ENCODE results near the gene SIRT3.
A peak's percentile ranks its signal among the peaks of the same experiment; 100 is the strongest.

Gene SIRT3

DNA sequence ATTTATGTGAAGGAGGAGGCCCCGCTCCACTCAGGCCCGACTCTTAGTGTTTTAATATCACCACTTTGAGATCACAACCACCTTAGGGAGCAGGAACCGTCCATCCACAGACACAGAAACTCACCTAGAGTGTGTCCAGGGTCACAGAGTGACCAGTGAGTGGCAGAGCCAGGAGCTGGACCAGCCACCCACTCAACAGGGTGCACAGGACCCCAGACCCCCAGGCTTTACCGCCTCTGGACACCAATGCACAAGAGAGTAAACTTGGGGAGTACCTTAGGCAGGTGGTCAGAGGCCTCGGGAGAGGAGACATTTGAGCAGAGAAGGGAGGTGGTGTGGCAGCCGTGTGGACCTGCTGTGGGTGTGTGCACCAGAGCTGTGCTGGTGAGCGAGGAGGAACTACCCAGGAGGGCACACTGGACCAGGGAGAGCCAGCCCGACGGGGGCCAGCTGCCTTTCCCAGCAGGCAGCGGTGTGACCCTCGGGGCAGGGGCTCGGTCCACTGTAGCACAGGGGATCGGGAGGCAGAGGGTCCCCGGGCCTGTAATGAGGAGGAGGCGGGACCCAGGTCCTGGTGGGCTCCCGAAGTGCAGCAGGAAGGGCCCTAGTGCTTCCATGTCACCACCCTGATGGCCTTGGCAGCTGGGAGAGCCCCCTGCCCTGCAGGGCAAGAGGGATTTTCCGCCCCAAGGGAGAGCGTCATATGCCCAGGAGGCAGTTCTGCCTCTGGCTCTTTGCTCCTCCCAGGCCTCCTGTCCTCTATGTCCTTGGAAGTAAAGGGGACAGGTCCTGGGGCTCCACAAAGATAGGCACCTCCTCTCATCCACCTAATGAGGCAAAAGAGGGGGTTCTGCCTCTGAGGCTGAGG is 34.5 kb upstream of the SIRT3 start:
- DNase-seq = no peak

DNA sequence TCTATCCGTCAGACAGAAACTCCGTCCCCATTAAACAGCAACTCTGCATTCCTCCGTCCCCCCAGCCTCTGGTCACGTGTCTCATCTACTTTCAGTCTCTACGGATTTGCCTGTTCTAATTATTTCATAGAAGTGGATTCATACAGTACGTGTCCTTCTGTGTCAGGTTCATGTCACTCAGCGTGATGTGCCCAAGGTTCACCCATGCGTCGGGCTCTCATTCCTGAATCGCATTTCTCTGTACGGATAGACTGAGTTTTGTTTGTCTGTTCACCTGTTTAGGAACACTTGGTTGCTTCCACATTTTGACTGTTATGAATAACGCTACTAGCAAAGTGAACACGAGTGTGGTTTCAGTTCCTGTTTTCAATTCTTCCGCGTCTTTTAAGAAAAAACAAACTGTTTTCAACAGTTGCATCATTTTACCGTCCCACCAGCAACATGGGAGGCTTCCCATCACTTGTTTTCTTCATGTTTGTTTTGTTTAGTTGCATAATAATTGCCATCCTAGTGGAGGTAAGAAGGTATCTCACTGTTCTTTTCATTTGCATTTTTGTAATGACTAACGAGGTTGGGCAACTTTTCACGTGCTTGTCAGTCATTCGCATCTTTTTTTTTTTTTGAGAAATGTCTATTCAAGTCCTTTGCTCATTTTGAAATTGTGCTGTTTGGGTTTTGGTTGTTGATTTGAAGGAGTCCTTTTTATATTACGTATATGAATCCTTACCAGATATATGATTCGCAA is 33.2 kb upstream of the SIRT3 start:
- peak; percentile 57 for DNase-seq

DNA sequence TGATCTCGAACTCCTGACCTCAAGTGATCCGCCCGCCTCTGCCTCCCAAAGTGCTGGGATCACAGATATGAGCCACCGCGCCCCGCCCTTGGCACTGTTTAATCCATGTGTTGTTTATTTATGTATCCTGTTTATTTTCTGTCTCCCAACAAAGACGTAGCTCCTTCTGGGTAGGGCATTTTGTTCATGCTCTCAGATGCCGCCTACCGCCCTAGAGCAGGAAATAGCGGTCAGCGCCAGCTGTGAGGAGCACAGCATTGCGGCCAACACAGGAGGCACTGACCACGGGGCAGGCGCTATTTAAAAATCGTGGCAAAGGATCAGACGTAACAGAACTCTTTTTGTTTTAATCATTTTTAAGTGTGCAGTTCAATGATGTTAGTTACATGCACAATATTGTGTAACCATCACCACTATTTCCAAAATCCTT is 32.6 kb upstream of the SIRT3 start:
- peak; percentile 46 for DNase-seq

DNA sequence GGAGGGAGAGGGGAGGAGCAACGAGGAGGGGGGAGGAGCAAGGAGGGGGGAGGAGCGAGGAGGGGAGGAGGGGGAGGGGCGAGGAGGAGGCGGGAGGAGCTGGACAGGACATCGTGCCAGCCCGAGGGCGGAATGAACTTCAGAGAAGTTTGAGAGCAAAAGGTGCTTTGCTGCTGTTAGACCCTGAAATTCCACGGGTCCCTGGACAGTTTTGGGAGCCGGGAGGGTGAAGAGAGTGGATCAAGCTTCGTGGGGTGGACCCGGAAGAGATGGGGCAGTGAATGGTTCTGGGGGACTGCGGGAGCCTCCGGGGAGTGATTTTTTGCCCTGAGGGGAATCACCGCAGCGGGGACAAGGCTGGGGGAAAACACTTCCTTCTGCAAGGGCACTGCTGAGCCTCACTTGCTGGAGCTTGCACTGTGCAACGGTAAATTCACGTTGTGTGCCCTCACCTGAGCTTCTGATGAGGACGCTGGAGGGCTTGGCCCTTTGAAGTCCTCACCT is 31.4 kb upstream of the SIRT3 start:
- peak; percentile 69 for DNase-seq

DNA sequence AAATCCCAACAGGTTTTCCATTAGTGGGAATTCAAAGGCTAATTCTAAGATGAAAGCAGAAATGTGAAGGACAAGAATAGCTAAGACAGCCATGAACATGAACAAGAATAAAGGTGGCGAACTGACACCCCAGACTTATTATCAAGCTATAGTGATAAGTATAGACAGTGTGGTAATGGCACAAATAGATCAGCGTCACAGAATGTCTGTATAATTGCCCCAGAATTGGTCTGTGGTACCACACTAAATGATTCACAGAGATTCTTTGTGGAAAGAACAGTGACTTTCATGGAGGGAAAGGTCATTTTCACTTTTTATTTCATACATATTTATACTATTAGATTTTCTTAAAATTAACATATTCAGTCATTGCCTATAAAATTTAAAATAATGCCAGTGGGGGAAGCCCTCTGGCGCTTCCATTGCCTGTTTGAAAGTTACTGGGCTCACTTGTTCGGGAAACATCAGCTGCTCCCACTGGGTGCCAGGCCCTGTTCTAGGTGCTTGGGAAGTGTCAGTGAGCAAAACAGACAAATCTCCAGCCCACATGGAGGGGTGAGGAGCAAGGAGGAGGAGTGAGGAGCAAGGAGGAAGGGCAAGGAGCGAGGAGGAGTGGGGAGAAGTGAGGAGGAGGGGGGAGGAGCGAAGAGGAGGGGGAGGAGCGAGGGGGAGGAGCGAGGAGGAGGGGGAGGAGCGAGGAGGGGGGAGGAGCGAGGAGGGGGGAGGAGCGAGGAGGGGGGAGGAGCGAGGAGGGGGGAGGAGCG is 30.7 kb upstream of the SIRT3 start:
- peak; percentile 38 for DNase-seq

DNA sequence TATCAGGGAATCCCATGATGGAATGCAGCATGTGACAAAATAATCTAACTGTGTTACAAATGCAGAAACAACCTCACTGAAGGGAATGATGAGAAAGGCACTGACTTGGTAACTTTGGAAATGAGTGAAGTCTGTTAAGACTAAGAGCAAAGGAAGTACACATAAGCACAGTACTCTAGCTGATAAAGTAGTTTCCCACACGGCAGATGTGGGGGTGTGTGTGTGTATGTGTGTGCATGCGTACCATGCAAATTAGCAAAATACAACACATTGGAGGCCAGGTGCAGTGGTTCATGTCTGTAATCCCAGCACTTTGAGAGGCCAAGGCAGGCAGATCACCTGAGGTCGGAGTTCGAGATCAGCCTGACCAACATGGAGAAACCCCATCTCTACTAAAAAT is 25.5 kb upstream of the SIRT3 start:
- DNase-seq = no peak

GRCh38 chr11:259413-259812 is 23.3 kb upstream of the SIRT3 start:
- DNase-seq = no peak

GRCh38 chr11:257766-258493 is 21.8 kb upstream of the SIRT3 start:
- DNase-seq = no peak

- no peak for DNase-seq
These were observed 21.0 kb upstream of the SIRT3 start for GRCh38 chr11:256952-257737.

DNA sequence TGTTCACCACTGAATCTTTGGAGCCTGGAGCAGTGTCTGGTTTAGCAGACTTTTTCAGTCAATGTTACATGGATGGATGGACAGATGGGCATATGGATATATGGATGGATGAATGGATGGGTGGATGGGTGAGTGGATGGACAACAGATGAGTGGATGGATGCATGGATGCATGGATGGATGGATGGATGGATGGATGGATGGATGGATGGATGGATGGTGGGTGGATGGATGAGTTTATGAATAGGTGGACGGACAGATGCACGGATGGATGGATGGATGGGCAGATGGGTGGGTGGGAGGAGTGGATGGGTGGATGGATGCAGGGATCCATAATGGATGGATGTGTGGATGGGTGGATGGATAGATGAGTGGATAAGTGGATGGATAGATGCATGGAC is 19.7 kb upstream of the SIRT3 start:
- no peak for DNase-seq

DNA sequence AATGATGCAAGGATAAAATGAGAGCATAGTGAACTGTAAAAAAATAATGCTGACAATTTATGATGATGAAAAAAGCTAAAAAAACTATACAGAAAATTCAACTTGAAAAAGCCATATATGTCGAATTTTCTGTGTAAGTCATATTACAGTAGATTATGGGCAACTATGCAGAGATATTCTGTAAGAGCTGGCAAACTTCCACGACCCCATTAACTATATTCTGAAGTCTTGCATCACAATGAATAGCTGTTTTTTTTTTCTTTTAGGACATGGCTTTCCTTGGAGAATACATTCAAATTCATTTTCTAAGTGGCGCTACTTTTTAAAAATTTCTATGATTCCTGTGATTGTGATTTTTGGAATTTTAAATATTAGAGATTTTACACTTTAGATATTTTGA is 19.0 kb upstream of the SIRT3 start:
- DNase-seq = no peak

DNA sequence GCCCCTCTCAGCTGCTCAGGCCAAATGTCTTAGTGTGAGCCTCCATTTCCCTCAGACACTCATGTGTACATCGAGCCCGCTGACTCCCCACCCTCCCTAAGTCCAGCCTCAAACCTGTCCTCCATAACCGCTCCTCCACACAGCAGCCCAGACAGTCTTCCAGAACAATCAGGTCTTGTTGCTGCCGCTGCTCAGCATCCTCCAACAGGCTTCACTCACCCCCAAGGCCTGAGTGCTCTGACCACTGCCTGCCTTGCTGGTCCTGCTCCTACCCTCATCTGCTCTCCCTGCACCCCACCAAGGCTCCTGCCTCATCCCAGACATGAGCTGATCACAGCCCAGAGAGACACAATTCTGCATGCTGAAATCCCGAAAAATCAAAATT is 17.7 kb upstream of the SIRT3 start:
- no peak for DNase-seq

DNA sequence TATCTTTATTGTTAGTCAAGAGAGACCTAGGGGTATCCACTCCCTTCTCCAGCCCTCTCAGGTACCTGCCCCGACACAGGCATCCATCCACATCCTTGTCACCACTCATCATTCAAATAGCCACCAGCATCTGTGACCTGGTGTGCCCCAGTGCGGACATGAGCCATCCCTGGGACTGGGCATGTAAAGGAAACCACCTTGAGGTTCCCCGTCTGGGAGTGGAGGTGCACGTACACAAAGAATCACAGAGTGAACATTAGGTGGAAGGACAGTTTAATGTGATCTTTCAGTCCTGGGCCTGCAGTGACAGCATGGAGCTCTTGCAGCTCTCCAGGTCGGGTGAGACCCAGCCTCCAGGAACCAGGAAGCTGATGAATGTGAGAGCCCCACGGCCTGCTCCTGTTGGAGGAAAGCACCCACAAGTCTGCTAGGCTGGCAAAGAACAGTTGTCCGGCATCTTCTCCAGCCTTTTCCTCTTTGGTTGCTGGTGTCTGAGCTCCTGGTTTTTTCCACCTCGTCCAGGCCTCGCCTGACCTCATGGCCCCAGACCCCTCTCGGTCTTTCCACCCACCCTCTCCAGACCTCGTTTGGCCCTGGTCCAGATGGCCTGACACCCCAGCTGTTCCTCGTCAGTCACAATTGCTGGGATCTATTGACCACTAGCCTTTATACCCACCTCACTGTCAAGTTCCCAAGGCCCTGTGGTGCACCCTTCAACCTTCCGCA is 17.2 kb upstream of the SIRT3 start:
- DNase-seq = no peak

- DNase-seq = no peak
These were observed 16.5 kb upstream of the SIRT3 start for GRCh38 chr11:252666-253065.

GRCh38 chr11:251550-251949 is 15.4 kb upstream of the SIRT3 start:
- DNase-seq = no peak

- peak; percentile 79 for DNase-seq
These were observed 14.7 kb upstream of the SIRT3 start for GRCh38 chr11:250740-251299.

GRCh38 chr11:250274-250673 is 14.1 kb upstream of the SIRT3 start:
- no peak for DNase-seq

- no peak for DNase-seq
These were observed 12.9 kb upstream of the SIRT3 start for GRCh38 chr11:249062-249461.

DNA sequence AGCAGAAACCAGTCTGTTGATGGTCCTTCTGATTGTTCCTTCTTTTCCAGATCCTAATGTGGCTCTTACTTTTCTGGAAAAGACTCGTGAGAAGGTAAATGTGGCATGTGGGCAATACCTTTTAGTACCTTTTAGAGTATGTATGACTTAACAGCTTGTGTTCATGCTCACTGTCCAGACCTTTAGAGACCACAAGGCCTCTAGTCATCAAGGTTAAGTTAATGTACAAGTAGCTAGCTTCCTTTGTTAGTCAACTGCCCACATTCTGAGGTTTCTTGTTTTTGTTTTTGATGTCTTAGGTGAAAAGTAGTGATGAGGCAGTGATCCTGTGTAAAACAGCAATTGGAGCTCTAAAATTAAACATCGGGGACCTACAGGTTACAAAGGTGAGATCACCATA is 8.2 kb upstream of the SIRT3 start:
- no peak for DNase-seq

DNA sequence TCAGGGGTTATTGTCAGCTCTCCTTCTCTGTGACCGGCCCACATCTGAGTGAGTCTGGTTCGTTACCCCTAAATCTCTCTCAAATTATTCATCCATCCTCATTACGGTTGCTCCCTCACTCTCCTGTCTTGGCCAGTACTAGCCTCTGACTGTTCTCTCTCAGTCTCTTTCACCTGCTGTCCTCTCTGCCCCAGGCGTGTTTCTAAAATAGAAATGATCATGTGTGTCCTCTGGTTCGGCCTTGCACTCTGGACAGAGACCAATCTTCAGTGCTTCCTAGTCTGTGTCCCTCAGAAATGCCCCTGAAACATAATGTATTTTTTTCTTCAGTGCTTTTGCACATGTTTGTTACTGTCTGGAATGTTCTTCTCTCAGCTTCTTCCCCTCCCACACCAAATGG is 5.5 kb upstream of the SIRT3 start:
- no peak for DNase-seq

DNA sequence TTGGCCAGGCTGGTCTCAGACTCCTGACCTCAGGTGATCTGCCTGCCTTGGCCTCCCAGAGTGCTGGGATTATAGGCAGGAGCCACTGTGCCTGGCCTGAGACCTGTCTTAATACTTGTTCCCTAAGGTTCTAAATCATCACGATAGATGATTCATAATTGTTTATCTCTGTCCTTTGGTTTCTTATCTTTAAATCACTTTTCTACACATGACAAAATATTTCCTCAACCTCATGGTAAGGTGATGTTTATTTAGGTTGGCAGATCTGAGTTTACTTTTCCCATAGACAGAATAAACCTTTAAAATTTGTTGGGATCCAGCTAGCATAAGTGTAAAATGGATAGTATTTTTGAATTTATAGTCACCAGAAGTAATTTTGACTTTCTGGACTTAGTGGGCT is 4.2 kb upstream of the SIRT3 start:
- no peak for DNase-seq
